Activated T-helper 1 cell treated with anti-CD3 and anti-CD28 coated beads, Interleukin-12 subunit alpha, Interleukin-12 subunit beta, Interleukin-2, Interleukin-4 antibody, amounts not matched to agents 30 ng/mL and 10 ng/mL and 1 ng/mL, durations not matched to agents 14 hours and 24 hours and 36 hours (primary cell): ENCODE results near the gene TMEM158. TPM values are rescaled to one million over a fixed set of nuclear protein-coding genes. Genes with fewer than 3 reads are reported as not detected.

Experiments
- total RNA-seq: library from RNA; stranded (reverse); gene quantifications from 2 replicates; pipeline ENCODE4 v1.2.3, GENCODE V29; 2022

The TMEM158 gene
- total RNA-seq, 1 donor from 2014 or later, result 0.26 TPM

Other genes starting within 250 kb of the TMEM158 start
- not detected in 2 replicates for gene CLEC3B, start 200.0 kb downstream of the TMEM158 start, total RNA-seq
- 0.98 and 1.2 TPM in 2 replicates for gene CDCP1, start 79.9 kb downstream of the TMEM158 start, total RNA-seq
- gene LARS2, start 162.3 kb upstream of the TMEM158 start, total RNA-seq, result 30.4 and 35.8 TPM in 2 replicates